Heart left ventricle (tissue), 16 donors: ENCODE measurements around the gene ATF7. TPM values are rescaled to one million over a fixed set of nuclear protein-coding genes. Genes with fewer than 3 reads are reported as not detected.
A peak's percentile ranks its signal among the peaks of the same experiment; 100 is the strongest.

Experiments
- ATAC-seq, 4 donors: fragments of 200-7000 bp; cut with Tn5 transposase; one replicate each; pipeline ENCODE4 v1.9.1; 2020 to 2022; ENCODE audit warnings: moderate library complexity in 4 of 4, mild to moderate bottlenecking in 3 of 4, moderate number of reproducible peaks in 1 of 4
- DNase-seq, 5 donors: peaks; one replicate each; pipeline ENCODE4 v3.0.0-alpha.2; 2020
- H3K27ac ChIP-seq, 12 donors: fragments of 200-600 bp; sonication (generic) in 4 of 12; one replicate each; pipeline versions ENCODE4 v1.5.0 to v1.8.0; 2016 to 2022; ENCODE audit warnings: mild to moderate bottlenecking in 2 of 12
- H3K27me3 ChIP-seq, 9 donors: fragments of 200-600 bp; sonication (generic) in 2 of 9; one replicate each; pipeline versions ENCODE4 v1.5.1 to v1.8.0; 2016 to 2022; ENCODE audit warnings: mild to moderate bottlenecking in 3 of 9
- H3K36me3 ChIP-seq, 9 donors: fragments of 200-600 bp; sonication (generic) in 2 of 9; one replicate each; pipeline versions ENCODE4 v1.5.0 to v1.8.0; 2018 to 2022; ENCODE audit warnings: mild to moderate bottlenecking in 2 of 9
- H3K4me1 ChIP-seq, 12 donors: fragments of 200-600 bp; sonication (generic) in 4 of 12; one replicate each; pipeline versions ENCODE4 v1.5.0 to v1.8.0; 2016 to 2022; ENCODE audit warnings: mild to moderate bottlenecking in 3 of 12
- H3K4me3 ChIP-seq, 12 donors: fragments of 200-600 bp; sonication (generic) in 4 of 12; one replicate each; pipeline versions ENCODE4 v1.5.0 to v1.8.0; 2017 to 2022; ENCODE audit warnings: mild to moderate bottlenecking in 9 of 12, moderate library complexity in 4 of 12
- H3K9me3 ChIP-seq, 12 donors: fragments of 200-600 bp; sonication (generic) in 4 of 12; one replicate each; pipeline versions ENCODE4 v1.5.0 to v1.8.0; 2016 to 2022; ENCODE audit warnings: mild to moderate bottlenecking in 1 of 12
- POLR2A ChIP-seq, 2 donors: fragments of 450-650 bp; IDR thresholded peaks; one replicate each; pipeline ENCODE4 v1.6.1; 2017; ENCODE audit warnings: antibody characterized with exemption in 2 of 2, mild to moderate bottlenecking in 2 of 2, moderate library complexity in 2 of 2
- WGBS, 4 donors: extraction: QIAGEN DNeasy Blood & Tissue Kit in 2 of 4; methylation state at CpG; one replicate each; pipeline versions ENCODE4 v1.1.5 to v1.1.7; 2013 to 2018; 5-methylcytosine and 5-hydroxymethylcytosine counted together
- intact Hi-C, 10 donors: fragments of 100-400 bp; cut with DNase I; formaldehyde crosslinking; loops; one replicate each; pipeline versions ENCODE4 v1.11.1 to v1.14.2; 2022
- polyA plus RNA-seq, 2 donors: library from polyadenylated mRNA; stranded (reverse); fragments of 200-250 nt; gene quantifications; one replicate each; pipeline ENCODE4 v1.2.3, GENCODE V29; 2013
- total RNA-seq, 9 donors: library from RNA; depleted of rRNA in 2 of 9; stranded (reverse); fragments of >200 nt in 2 of 9; fragmentation: NEBNext Ultra II Directional in 3 of 9; extraction: Animal tissue kit (Norgen Biotek cat#: 25700) in 3 of 9; gene quantifications; one replicate each; pipeline versions ENCODE4 v1.1.0 to v1.2.4, GENCODE V29; 2016 to 2023
- TF ChIP-seq, protein P1 (sequence below), 12 donors: fragments of 200-600 bp; sonication (generic) in 4 of 12; IDR thresholded peaks; one replicate each; pipeline versions ENCODE4 v1.5.0 to v1.8.0; 2018 to 2022; ENCODE audit warnings: antibody characterized with exemption in 12 of 12, mild to moderate bottlenecking in 5 of 12
- donor health status: ischemic (EF 13 %, LVEDD 7.1; RV severe dilation, severe dysfunction).
- donor health status: healthy with polysubstance abuse.
- donor health status: DM: no; HTN: yes; CAD: no.
- donor health status: DM: no; HTN: no; CAD: no.
- donor health status: ischemic (EF 25% LVEDD 6.9; RV normal size, moderate dysfunction).
- donor health status: ischemic (EF 25% LVEDD 5.7; RV mildly dilated, moderate dysfunction).
- donor health status: healthy.
- donor health status: DM: yes; HTN: yes; CAD: no.
- donor health status: ischemic (EF 35%, LVEDD 5.7; RV mildly dilated, moderate dysfunction).
- donor health status: nonischemic (EF 11% LVEDD 7.7; RV severe dilation, severe dysfunction).
- donor health status: DM: yes; HTN: yes; CAD: no.
- donor health status: PGD.
- donor health status: ischemic (EF 29% LVEDD 5.4; RV normal size, mild dysfunction).
- donor health status: nonischemic (EF 23%, LVEDD 6.1; RV moderate dilation, normal function).

ATF7 gene
- total and polyA plus RNA-seq, 11 donors: 20.0 to 43.2 (median 31.8) TPM

DNA sequence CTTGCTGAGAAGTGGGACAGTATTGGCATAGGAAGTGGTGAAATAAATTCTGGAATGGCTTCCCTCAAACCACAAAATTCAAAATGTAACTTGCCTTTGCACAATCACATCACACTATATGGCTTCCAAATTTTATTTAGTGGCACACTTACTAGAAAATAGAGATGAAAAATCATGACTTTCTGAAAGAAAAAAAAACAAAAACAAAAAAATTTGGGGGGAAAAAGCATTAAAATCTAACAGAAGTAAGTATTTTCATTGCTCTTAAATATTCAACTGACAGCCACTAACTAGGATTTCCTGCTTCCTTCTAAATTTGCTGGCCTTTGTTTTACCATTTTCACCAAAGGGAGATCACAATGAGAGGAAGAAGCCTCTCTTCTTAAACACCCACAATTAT is 23.0 kb downstream of the ATF7 start:
- intact Hi-C loops: loop anchor here in 1 of 10 donors (5.0 kb wide), 1 partner anchor 74 kb away; the partner anchor contains the start of gene ATP5MC2
- peak overlapping the region in 3 of 12 donors; percentile 5 to 64 (median 47) for H3K27ac ChIP-seq
- ATAC-seq: no peak

DNA sequence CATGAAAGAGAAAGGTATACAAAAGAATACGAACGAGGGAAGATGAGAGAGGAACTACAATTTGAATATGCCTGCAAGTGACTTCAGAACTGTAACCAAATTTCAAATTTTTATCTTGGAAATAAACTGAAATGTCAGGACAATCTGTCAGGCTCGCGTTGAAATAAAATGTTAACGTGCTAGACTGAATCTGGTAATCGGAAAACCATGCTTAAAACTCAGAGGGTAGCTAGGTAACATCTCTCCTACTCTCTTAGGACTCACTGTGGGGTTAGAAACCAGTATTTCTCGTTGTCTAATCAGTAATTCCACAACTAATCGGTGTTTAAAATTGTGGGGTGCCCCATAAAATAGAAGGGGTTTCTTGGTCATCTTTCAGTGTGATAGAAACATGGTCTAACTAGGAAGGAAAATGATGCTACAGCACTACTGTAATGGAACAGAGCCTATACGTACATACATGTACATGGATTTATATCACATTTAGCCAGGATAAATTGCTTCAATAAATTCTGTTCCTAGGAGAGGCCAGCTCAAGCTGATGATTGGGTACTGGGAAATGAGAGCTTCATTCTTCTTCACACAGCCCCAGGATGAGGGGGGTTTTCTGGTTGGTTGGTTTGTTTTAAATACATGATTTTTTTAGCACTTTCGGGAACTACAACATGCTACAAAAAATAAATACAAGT is 23.9 kb downstream of the ATF7 start:
- Histone ChIP-seq H3K36me3 (peaks cover 0 to 22% (median 6%) of the 10 kb centered on the region in 9 donors), H3K4me1 (peaks cover 0 to 59% (median 38%) of the 10 kb centered on the region in 12 donors), H3K9me3 (no peaks in the 10 kb centered on the region), H3K27me3 (no peaks in the 10 kb centered on the region), H3K27ac (peak overlapping the region in 3 of 12 donors; percentile 5 to 64 (median 47)), H3K4me3 (peak overlapping the region in 5 of 12 donors; percentile 4 to 36 (median 27))
- 69 to 79% (median 71%) methylated on average over 10 of the region's 10 CpGs for WGBS, 4 donors
- intact Hi-C loops: loop anchor here in 1 of 10 donors (5.0 kb wide), 1 partner anchor 75 kb away; the partner anchor contains the start of gene ATP5MC2
- ATAC-seq (no peak), DNase-seq (no peak)
- no peak for TF ChIP-seq POLR2A (IDR thresholded peaks at IDR 0.05)
- TF ChIP-seq, protein P1, sequence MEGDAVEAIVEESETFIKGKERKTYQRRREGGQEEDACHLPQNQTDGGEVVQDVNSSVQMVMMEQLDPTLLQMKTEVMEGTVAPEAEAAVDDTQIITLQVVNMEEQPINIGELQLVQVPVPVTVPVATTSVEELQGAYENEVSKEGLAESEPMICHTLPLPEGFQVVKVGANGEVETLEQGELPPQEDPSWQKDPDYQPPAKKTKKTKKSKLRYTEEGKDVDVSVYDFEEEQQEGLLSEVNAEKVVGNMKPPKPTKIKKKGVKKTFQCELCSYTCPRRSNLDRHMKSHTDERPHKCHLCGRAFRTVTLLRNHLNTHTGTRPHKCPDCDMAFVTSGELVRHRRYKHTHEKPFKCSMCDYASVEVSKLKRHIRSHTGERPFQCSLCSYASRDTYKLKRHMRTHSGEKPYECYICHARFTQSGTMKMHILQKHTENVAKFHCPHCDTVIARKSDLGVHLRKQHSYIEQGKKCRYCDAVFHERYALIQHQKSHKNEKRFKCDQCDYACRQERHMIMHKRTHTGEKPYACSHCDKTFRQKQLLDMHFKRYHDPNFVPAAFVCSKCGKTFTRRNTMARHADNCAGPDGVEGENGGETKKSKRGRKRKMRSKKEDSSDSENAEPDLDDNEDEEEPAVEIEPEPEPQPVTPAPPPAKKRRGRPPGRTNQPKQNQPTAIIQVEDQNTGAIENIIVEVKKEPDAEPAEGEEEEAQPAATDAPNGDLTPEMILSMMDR (IDR thresholded peaks at IDR 0.05): no peak

More for the DNA sequence above, 23.0 kb downstream of the ATF7 start:
- DNase-seq: no peak
- no peaks in the 10 kb centered on the region for H3K27me3 ChIP-seq
- H3K4me1 ChIP-seq: peaks cover 0 to 52% (median 36%) of the 10 kb centered on the region in 12 donors
- H3K9me3 ChIP-seq: no peaks in the 10 kb centered on the region
- no peak overlapping the region for H3K4me3 ChIP-seq
- TF ChIP-seq, protein P1 (IDR thresholded peaks at IDR 0.05): no peak
- TF ChIP-seq POLR2A (IDR thresholded peaks at IDR 0.05): no peak
- H3K36me3 ChIP-seq: peaks cover 0 to 22% (median 8%) of the 10 kb centered on the region in 9 donors

DNA sequence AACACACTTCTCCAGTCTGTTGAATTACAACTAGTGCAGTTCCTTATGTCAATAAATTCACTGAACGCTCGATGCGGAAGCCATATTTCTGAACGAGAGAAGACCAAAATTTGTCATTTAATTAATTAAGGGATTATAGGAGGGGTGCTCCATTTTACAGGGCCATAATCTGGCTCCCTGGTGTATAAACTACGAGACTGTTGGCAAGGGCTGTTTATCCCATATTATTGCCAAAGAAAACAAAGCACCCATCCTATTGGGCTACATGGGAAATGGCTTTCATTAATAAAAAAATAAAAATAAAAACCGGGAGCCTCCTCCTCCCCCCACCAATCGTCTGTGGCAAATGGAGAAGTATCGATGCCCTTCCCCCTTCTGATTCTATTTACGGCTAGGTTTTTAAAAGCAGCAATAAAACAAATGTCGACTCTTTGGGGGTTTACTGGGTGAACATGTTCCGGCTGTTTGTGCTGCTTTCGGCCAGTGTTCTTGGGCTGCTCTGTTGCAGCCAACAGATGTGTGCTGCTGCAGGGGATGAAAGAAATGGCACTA is 24.8 kb downstream of the ATF7 start:
- 45 to 59% (median 49%) methylated on average over 12 of the region's 12 CpGs for WGBS, 4 donors
- peaks cover 0 to 69% (median 48%) of the 10 kb centered on the region in 12 donors for H3K4me1 ChIP-seq
- intact Hi-C loops: loop anchor here in 1 of 10 donors (5.0 kb wide), 1 partner anchor 76 kb away; the partner anchor contains the start of gene ATP5MC2
- ATAC-seq (no peak), DNase-seq (no peak)
- H3K4me3 ChIP-seq: peak overlapping the region in 8 of 12 donors; percentile 2 to 36 (median 20)
- H3K27me3 ChIP-seq: no peaks in the 10 kb centered on the region
- no peaks in the 10 kb centered on the region for H3K9me3 ChIP-seq
- H3K27ac ChIP-seq: peak overlapping the region in 11 of 12 donors; percentile 2 to 47 (median 35)
- TF ChIP-seq, protein P1 (IDR thresholded peaks at IDR 0.05): no peak
- no peak for TF ChIP-seq POLR2A (IDR thresholded peaks at IDR 0.05)
- H3K36me3 ChIP-seq: peaks cover 0 to 22% (median 6%) of the 10 kb centered on the region in 9 donors
